ENCODE data around the gene ZGRF1.

GRCh38 chr4:112502871-112503270 lies 133.8 kb downstream of the ZGRF1 start:
- TF ChIP-seq POLR2AphosphoS5 (IDR thresholded peaks at IDR 0.05; ENCODE audit: insufficient read depth, low read depth, low read length) (no peak), CTCF (IDR thresholded peaks at IDR 0.05; ENCODE audit: extremely low read depth in 1 of 2, insufficient read depth in 1 of 2, low read depth in 1 of 2, low read length in 2 of 2) (no peak), POLR2A (IDR thresholded peaks at IDR 0.05; ENCODE audit: low read depth, low read length) (no peak)

Measured in endothelial cell of umbilical vein (primary cell).